Keratinocyte (primary cell): ENCODE measurements around the gene BRPF3. TPM values are rescaled to one million over a fixed set of nuclear protein-coding genes. Genes with fewer than 3 reads are reported as not detected.

Experiments used
- DNase-seq: peaks from one replicate; pipeline ENCODE4 v3.0.0-alpha.2; 2011; ENCODE audit warnings: low read depth, missing footprints, low spot score
- FAIRE-seq: peaks from 2 replicates; lab custom pipeline; 2011; peaks lifted over from hg19 to GRCh38; lab: Jason Lieb, UNC
- H2AFZ ChIP-seq: 2 replicates; pipeline ENCODE4 v1.6.0; 2012; ENCODE audit warnings: low read length, control low read depth, inconsistent platforms; ENCODE audit not compliant: control insufficient read depth
- H3K27ac ChIP-seq: 2 replicates; pipeline ENCODE4 v1.5.1; 2011; ENCODE audit warnings: low read length; ENCODE audit not compliant: control insufficient read depth, insufficient read depth
- H3K27me3 ChIP-seq: 3 replicates; pipeline ENCODE4 v1.6.0; 2011; ENCODE audit warnings: low read length; ENCODE audit not compliant: control insufficient read depth, insufficient read depth; ENCODE audit errors: extremely low read depth
- H3K36me3 ChIP-seq, 2 experiments: 2 replicates in 1 of 2; 3 replicates in 1 of 2; pipeline ENCODE4 v1.5.1; 2011; ENCODE audit warnings: low read length in 2 of 2, mild to moderate bottlenecking in 1 of 2; ENCODE audit not compliant: control insufficient read depth in 2 of 2, insufficient read depth in 2 of 2; ENCODE audit errors: extremely low read depth in 1 of 2
- H3K4me1 ChIP-seq: 3 replicates; pipeline ENCODE4 v1.5.1; 2011; ENCODE audit warnings: low read length; ENCODE audit not compliant: control insufficient read depth, insufficient read depth; ENCODE audit errors: extremely low read depth
- H3K4me2 ChIP-seq: 3 replicates; pipeline ENCODE4 v1.6.0; 2011; ENCODE audit warnings: low read depth, low read length; ENCODE audit not compliant: control insufficient read depth, insufficient read depth; ENCODE audit errors: extremely low read depth
- H3K4me3 ChIP-seq, 3 experiments: fragments of 200-600 bp in 1 of 3; sonication (generic) in 1 of 3; 2 replicates in 2 of 3; 3 replicates in 1 of 3; pipeline ENCODE4 v1.5.1; 2011 to 2016; ENCODE audit warnings: low read length in 3 of 3, mild to moderate bottlenecking in 3 of 3, control low read depth in 2 of 3, inconsistent platforms in 1 of 3, low read depth in 1 of 3, mixed read lengths in 1 of 3, mixed run types in 1 of 3, moderate library complexity in 1 of 3; ENCODE audit not compliant: control insufficient read depth in 2 of 3, insufficient read depth in 2 of 3; ENCODE audit errors: extremely low read depth in 1 of 3
- H3K79me2 ChIP-seq: 2 replicates; pipeline ENCODE4 v1.6.0; 2012; ENCODE audit warnings: low read length; ENCODE audit not compliant: control insufficient read depth, insufficient read depth
- H3K9ac ChIP-seq: 3 replicates; pipeline ENCODE4 v1.6.0; 2011; ENCODE audit warnings: low read length; ENCODE audit not compliant: control insufficient read depth, insufficient read depth; ENCODE audit errors: extremely low read depth
- H3K9me1 ChIP-seq: 3 replicates; pipeline ENCODE4 v1.6.0; 2011; ENCODE audit warnings: low read length; ENCODE audit not compliant: control insufficient read depth, insufficient read depth; ENCODE audit errors: extremely low read depth
- H3K9me3 ChIP-seq: 2 replicates; pipeline ENCODE4 v1.5.1; 2012; ENCODE audit warnings: low read depth, low read length; ENCODE audit not compliant: control insufficient read depth
- H4K20me1 ChIP-seq: 3 replicates; pipeline ENCODE4 v1.6.0; 2011; ENCODE audit warnings: low read length; ENCODE audit not compliant: control insufficient read depth, insufficient read depth; ENCODE audit errors: extremely low read depth
- CTCF ChIP-seq, 3 experiments: IDR thresholded peaks in 1 of 3; conservative IDR thresholded peaks in 1 of 3; optimal IDR thresholded peaks in 1 of 3; 2 replicates in 2 of 3; 3 replicates in 1 of 3; pipeline versions ENCODE3 to v1.5.1; 2011; ENCODE audit warnings: low read length in 3 of 3, mild to moderate bottlenecking in 3 of 3, moderate library complexity in 2 of 3, control low read depth in 1 of 3, inconsistent platforms in 1 of 3; ENCODE audit not compliant: insufficient read depth in 2 of 3; ENCODE audit errors: extremely low read depth in 1 of 3
- EZH2 ChIP-seq: IDR thresholded peaks from one replicate; pipeline ENCODE4 v1.6.1; 2012; ENCODE audit warnings: inconsistent platforms, mild to moderate bottlenecking, low read length, moderate library complexity
- dilution Hi-C: fragments of 300-500 bp; cut with MboI; formaldehyde crosslinking; loops from one replicate; pipeline ENCODE4 v1.7.0; 2020; ENCODE audit warnings: low sequenced_read_pairs; ENCODE audit not compliant: extremely low pct_ligation_motif_present
- polyA plus RNA-seq, 5 experiments: library from polyadenylated mRNA; depleted of rRNA in 3 of 5; stranded (reverse) in 3 of 5; stranded (forward) in 1 of 5; unstranded in 1 of 5; fragments of >200 nt; gene quantifications; 1 replicate in 1 of 5; 2 replicates in 3 of 5; 3 replicates in 1 of 5; pipeline versions ENCODE4 v1.2.1 to v1.2.3, GENCODE V29; 2011 to 2012; ENCODE audit warnings: missing spikeins in 2 of 5, low read depth in 1 of 5, low replicate concordance in 1 of 5

BRPF3 gene
- polyA plus RNA-seq, 1 donor (not counting 4 experiments of a cell fraction or from before 2014, with no cell fraction given) = 4.8 TPM

GRCh38 chr6:36235862-36236261 is 39.3 kb downstream of the BRPF3 start:
- no peak overlapping the region for H2AFZ ChIP-seq

DNA sequence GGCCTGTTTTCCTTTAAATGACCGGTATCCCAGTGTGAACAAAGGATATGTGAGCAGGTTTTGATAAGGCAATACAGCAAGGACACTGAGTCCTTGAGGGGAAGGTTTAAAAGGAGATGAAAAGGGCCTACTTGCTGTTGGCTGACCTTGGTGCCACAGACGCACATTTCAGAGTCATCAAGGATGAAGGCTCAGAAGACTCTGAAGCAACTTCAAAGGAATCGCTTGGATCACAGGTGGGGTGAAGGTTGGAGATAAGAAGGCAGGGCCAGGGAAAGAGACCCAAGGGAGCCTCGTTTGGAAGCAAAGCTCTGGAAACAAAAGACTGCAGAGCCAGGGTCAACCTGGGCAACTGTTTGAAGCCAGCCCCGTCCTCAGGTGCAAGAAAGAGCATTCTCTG is 43.2 kb downstream of the BRPF3 start:
- Histone ChIP-seq H2AFZ (no peak overlapping the region), H3K27ac (no peak overlapping the region), H3K36me3 (no peaks in the 10 kb centered on the region), H3K27me3 (peaks cover 4% of the 10 kb centered on the region), H3K9me3 (no peaks in the 10 kb centered on the region), H3K4me1 (no peaks in the 10 kb centered on the region), H3K4me3 (no peak overlapping the region), H3K9ac (no peak overlapping the region), H3K79me2 (no peaks in the 10 kb centered on the region), H4K20me1 (no peaks in the 10 kb centered on the region), H3K9me1 (no peaks in the 10 kb centered on the region), H3K4me2 (no peak overlapping the region)
- TF ChIP-seq CTCF (optimal IDR thresholded peaks at IDR 0.05 in 1 of 3, IDR thresholded peaks at IDR 0.05 in 1 of 3, conservative IDR thresholded peaks at IDR 0.05 in 1 of 3; ENCODE audit: extremely low read depth in 1 of 3, insufficient read depth in 2 of 3, low read length in 3 of 3) (no peak), EZH2 (no peak)
- dilution Hi-C loops = no loop called here
- no peak for DNase-seq
- FAIRE-seq = no peak

More at GRCh38 chr6:36235862-36236261, 39.3 kb downstream of the BRPF3 start:
- Histone ChIP-seq H3K9me1 (no peaks in the 10 kb centered on the region), H3K27ac (no peak overlapping the region), H3K4me2 (no peak overlapping the region), H3K4me3 (no peak overlapping the region), H3K9ac (no peak overlapping the region), H3K27me3 (peaks cover 4% of the 10 kb centered on the region), H3K36me3 (peaks cover 0 to 7% of the 10 kb centered on the region in 2 experiments), H3K4me1 (no peaks in the 10 kb centered on the region), H3K79me2 (no peaks in the 10 kb centered on the region), H4K20me1 (no peaks in the 10 kb centered on the region), H3K9me3 (no peaks in the 10 kb centered on the region)
- DNase-seq (no peak), FAIRE-seq (no peak)
- TF ChIP-seq EZH2 (no peak), CTCF (optimal IDR thresholded peaks at IDR 0.05 in 1 of 3, IDR thresholded peaks at IDR 0.05 in 1 of 3, conservative IDR thresholded peaks at IDR 0.05 in 1 of 3; ENCODE audit: extremely low read depth in 1 of 3, insufficient read depth in 2 of 3, low read length in 3 of 3) (no peak)
- dilution Hi-C loops = no loop called here
